KOPT-K1 (cell line): Measurements from ENCODE around the gene TSPEAR.

Source experiments
- H3K27ac ChIP-seq: fragments of 200-600 bp; sonication (generic); 2 replicates; pipeline ENCODE4 v1.5.1; 2016; ENCODE audit warnings: antibody characterized with exemption, mild to moderate bottlenecking, low read depth, low read length; ENCODE audit not compliant: poor library complexity, severe bottlenecking
- H3K36me3 ChIP-seq: fragments of 200-600 bp; sonication (generic); 2 replicates; pipeline ENCODE4 v1.5.1; 2017; ENCODE audit warnings: antibody characterized with exemption, mild to moderate bottlenecking, low read length, moderate library complexity; ENCODE audit not compliant: insufficient read depth
- H3K9me3 ChIP-seq: fragments of 200-600 bp; sonication (generic); 2 replicates; pipeline ENCODE4 v1.5.1; 2017; ENCODE audit warnings: antibody characterized with exemption, low read length, mild to moderate bottlenecking; ENCODE audit not compliant: insufficient read depth, poor library complexity, severe bottlenecking

Gene TSPEAR

GRCh38 chr21:44530221-44530902 lies 181.0 kb downstream of the TSPEAR start:
- no peaks in the 10 kb centered on the region for H3K36me3 ChIP-seq
- no peak overlapping the region for H3K27ac ChIP-seq
- no peaks in the 10 kb centered on the region for H3K9me3 ChIP-seq

GRCh38 chr21:44529503-44530125 lies 181.8 kb downstream of the TSPEAR start:
- Histone ChIP-seq H3K36me3 (no peaks in the 10 kb centered on the region), H3K9me3 (no peaks in the 10 kb centered on the region), H3K27ac (no peak overlapping the region)

GRCh38 chr21:44529011-44529421 lies 182.4 kb downstream of the TSPEAR start:
- no peaks in the 10 kb centered on the region for H3K36me3 ChIP-seq
- no peaks in the 10 kb centered on the region for H3K9me3 ChIP-seq
- H3K27ac ChIP-seq, result no peak overlapping the region

- H3K36me3 ChIP-seq, result no peaks in the 10 kb centered on the region
- H3K27ac ChIP-seq, result no peak overlapping the region
- no peaks in the 10 kb centered on the region for H3K9me3 ChIP-seq
These were observed 182.8 kb downstream of the TSPEAR start for GRCh38 chr21:44528634-44528995.

- H3K27ac ChIP-seq, result no peak overlapping the region
- H3K36me3 ChIP-seq, result no peaks in the 10 kb centered on the region
- no peaks in the 10 kb centered on the region for H3K9me3 ChIP-seq
These were observed 183.3 kb downstream of the TSPEAR start for GRCh38 chr21:44527983-44528633.

GRCh38 chr21:44527156-44527982 lies 184.0 kb downstream of the TSPEAR start:
- no peaks in the 10 kb centered on the region for H3K36me3 ChIP-seq
- no peaks in the 10 kb centered on the region for H3K9me3 ChIP-seq
- no peak overlapping the region for H3K27ac ChIP-seq

GRCh38 chr21:44526096-44526997 lies 185.0 kb downstream of the TSPEAR start:
- Histone ChIP-seq H3K9me3 (no peaks in the 10 kb centered on the region), H3K36me3 (no peaks in the 10 kb centered on the region), H3K27ac (no peak overlapping the region)

GRCh38 chr21:44525391-44526095 lies 185.8 kb downstream of the TSPEAR start:
- H3K9me3 ChIP-seq, result no peaks in the 10 kb centered on the region
- no peaks in the 10 kb centered on the region for H3K36me3 ChIP-seq
- H3K27ac ChIP-seq, result no peak overlapping the region

- H3K9me3 ChIP-seq, result no peaks in the 10 kb centered on the region
- H3K27ac ChIP-seq, result no peak overlapping the region
- no peaks in the 10 kb centered on the region for H3K36me3 ChIP-seq
These were observed 186.7 kb downstream of the TSPEAR start for GRCh38 chr21:44524414-44525371.

- no peaks in the 10 kb centered on the region for H3K9me3 ChIP-seq
- no peaks in the 10 kb centered on the region for H3K36me3 ChIP-seq
- H3K27ac ChIP-seq, result no peak overlapping the region
These were observed 187.6 kb downstream of the TSPEAR start for GRCh38 chr21:44523567-44524413.

- Histone ChIP-seq H3K36me3 (no peaks in the 10 kb centered on the region), H3K27ac (no peak overlapping the region), H3K9me3 (no peaks in the 10 kb centered on the region)
These were observed 188.6 kb downstream of the TSPEAR start for GRCh38 chr21:44522753-44523204.

- H3K36me3 ChIP-seq, result no peaks in the 10 kb centered on the region
- no peak overlapping the region for H3K27ac ChIP-seq
- no peaks in the 10 kb centered on the region for H3K9me3 ChIP-seq
These were observed 189.2 kb downstream of the TSPEAR start for GRCh38 chr21:44521928-44522752.
